ENCODE results near the gene ZNF610.

ZNF610 gene

DNA sequence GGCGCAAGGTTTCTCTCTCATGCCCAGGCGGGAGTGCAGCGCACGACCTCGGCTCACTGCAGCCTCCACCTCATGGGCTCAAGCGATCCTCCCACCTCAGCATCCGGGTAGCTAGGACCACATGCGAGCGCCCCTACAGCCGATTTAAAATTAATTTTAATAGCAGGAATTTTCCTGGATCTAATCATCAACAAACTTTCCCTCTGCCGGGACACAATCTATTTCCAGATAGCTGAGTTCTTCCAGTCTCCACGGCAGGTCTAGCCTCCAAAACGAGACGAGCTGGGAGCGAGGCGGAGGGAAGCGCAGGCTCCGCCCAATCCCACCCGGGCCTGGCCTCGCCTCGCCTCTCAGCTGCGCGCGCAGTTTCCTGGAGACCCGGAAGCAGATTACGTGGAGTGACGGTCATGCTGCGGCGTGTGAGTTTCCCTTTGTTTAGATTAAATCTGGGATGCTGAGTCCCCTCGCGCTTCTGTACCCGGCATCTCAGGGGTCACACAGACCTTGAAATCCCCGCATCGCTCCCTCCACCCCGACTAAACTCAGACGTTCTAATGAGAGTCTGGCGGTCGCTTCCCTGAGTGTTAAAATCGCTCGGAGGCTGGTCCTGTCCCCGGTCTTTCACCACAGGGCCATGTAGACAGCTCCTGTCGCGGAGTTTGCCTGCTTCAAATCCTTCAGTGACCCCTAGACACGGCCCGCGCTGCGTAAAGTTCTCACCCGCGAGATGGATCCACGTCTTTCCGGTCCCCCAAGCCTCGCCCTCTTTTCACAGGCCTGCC lies 33.7 kb downstream of the ZNF610 start, which contains the start of gene ZNF880:
ZNF880 (plus strand) TSS at position 365 of the 782 bp plus-strand sequence; CDS start at position 408, 43 bp downstream.
- Histone ChIP-seq H3K4me1 (ENCODE audit: low read length) (no peaks in the 10 kb centered on the region), H3K27me3 (ENCODE audit: low read depth, low read length) (no peaks in the 10 kb centered on the region), H3K4me3 (ENCODE audit: low read length) (no peak within 1 kb of the TSS), H2AFZ (ENCODE audit: low read depth, low read length) (no peak within 1 kb of the TSS), H3K9me3 (ENCODE audit: insufficient read depth, low read length) (peaks cover 15% of the 10 kb centered on the region; the same call in 1 of the 2 replicates), H3K79me2 (ENCODE audit: low read length) (no peaks in the 10 kb centered on the region), H4K20me1 (ENCODE audit: insufficient read depth, low read length) (no peaks in the 10 kb centered on the region), H3K4me2 (ENCODE audit: low read length) (no peak within 1 kb of the TSS), H3K36me3 (replicated peaks; ENCODE audit: low read depth, low read length) (no peaks in the 10 kb centered on the region), H3K9ac (ENCODE audit: low read length) (no peak within 1 kb of the TSS), H3K27ac (ENCODE audit: low read length) (no peak within 1 kb of the TSS)
- TF ChIP-seq, protein P1, sequence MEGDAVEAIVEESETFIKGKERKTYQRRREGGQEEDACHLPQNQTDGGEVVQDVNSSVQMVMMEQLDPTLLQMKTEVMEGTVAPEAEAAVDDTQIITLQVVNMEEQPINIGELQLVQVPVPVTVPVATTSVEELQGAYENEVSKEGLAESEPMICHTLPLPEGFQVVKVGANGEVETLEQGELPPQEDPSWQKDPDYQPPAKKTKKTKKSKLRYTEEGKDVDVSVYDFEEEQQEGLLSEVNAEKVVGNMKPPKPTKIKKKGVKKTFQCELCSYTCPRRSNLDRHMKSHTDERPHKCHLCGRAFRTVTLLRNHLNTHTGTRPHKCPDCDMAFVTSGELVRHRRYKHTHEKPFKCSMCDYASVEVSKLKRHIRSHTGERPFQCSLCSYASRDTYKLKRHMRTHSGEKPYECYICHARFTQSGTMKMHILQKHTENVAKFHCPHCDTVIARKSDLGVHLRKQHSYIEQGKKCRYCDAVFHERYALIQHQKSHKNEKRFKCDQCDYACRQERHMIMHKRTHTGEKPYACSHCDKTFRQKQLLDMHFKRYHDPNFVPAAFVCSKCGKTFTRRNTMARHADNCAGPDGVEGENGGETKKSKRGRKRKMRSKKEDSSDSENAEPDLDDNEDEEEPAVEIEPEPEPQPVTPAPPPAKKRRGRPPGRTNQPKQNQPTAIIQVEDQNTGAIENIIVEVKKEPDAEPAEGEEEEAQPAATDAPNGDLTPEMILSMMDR (IDR thresholded peaks at IDR 0.05; ENCODE audit: low read depth, low read length) = no peak
- no peak for TF ChIP-seq EZH2phosphoT487 (IDR thresholded peaks at IDR 0.05; ENCODE audit: low read depth)

DNA sequence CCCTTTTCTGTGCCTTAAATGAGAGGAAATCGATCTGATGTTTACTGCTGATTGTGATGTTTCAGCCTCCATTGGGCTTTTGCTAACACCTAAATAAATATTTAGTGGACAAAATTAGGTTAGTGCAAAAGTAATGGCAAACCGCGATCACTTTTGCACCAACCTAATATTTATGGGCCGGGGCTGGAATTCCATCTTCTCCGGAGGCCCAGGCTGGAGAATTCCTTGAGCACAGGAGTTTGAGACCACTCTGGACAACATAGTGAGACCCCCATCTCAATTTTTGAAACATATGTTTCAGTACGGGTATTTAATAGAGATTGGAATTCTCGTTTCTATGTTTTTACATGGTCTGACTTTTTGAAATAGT lies 34.3 kb downstream of the ZNF610 start:
- H4K20me1 ChIP-seq (ENCODE audit: insufficient read depth, low read length) = no peaks in the 10 kb centered on the region
- H3K27ac ChIP-seq (ENCODE audit: low read length) = no peak overlapping the region
- H3K9me3 ChIP-seq (ENCODE audit: insufficient read depth, low read length) = peaks cover 14% of the 10 kb centered on the region; the same call in 1 of the 2 replicates
- H3K79me2 ChIP-seq (ENCODE audit: low read length) = no peaks in the 10 kb centered on the region
- H3K4me1 ChIP-seq (ENCODE audit: low read length) = no peaks in the 10 kb centered on the region
- TF ChIP-seq, protein P1 (IDR thresholded peaks at IDR 0.05; ENCODE audit: low read depth, low read length) = no peak
- no peak for TF ChIP-seq EZH2phosphoT487 (IDR thresholded peaks at IDR 0.05; ENCODE audit: low read depth)
- H3K4me2 ChIP-seq (ENCODE audit: low read length) = no peak overlapping the region
- H3K27me3 ChIP-seq (ENCODE audit: low read depth, low read length) = no peaks in the 10 kb centered on the region
- no peaks in the 10 kb centered on the region for H3K36me3 ChIP-seq (replicated peaks; ENCODE audit: low read depth, low read length)
- no peak overlapping the region for H3K4me3 ChIP-seq (ENCODE audit: low read length)
- H3K9ac ChIP-seq (ENCODE audit: low read length) = no peak overlapping the region
- no peak overlapping the region for H2AFZ ChIP-seq (ENCODE audit: low read depth, low read length)

DNA sequence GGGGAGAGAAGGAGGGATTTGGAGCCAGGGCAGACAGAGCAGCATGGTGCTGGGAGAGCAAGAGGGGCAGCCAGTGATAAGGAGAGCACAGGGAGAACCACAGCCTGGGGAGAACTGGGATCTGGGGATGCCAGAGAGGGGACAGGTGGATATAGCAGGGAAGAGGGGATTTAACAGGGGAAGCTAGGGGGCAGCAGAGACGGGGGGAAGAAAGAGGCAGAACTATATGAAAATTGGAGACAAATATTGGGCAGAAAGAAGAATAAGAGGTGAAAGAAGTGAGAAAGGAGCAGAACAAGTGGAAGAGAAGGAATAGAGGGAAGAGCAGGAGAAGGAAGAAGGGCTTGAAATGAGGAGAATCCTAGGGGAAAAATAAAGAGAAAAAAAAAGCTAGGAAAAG lies 55.1 kb downstream of the ZNF610 start:
- peaks cover 6% of the 10 kb centered on the region; the same call in 1 of the 2 replicates for H3K9me3 ChIP-seq (ENCODE audit: insufficient read depth, low read length)
- H3K27me3 ChIP-seq (ENCODE audit: low read depth, low read length) = no peaks in the 10 kb centered on the region
- no peaks in the 10 kb centered on the region for H3K36me3 ChIP-seq (replicated peaks; ENCODE audit: low read depth, low read length)
- no peak for TF ChIP-seq EZH2phosphoT487 (IDR thresholded peaks at IDR 0.05; ENCODE audit: low read depth)
- TF ChIP-seq, protein P1 (IDR thresholded peaks at IDR 0.05; ENCODE audit: low read depth, low read length) = peak; percentile 16; the same call in 1 of the 2 replicates
- no peak overlapping the region for H2AFZ ChIP-seq (ENCODE audit: low read depth, low read length)
- no peak overlapping the region for H3K9ac ChIP-seq (ENCODE audit: low read length)
- no peak overlapping the region for H3K27ac ChIP-seq (ENCODE audit: low read length)
- no peak overlapping the region for H3K4me2 ChIP-seq (ENCODE audit: low read length)
- no peaks in the 10 kb centered on the region for H4K20me1 ChIP-seq (ENCODE audit: insufficient read depth, low read length)
- no peak overlapping the region for H3K4me3 ChIP-seq (ENCODE audit: low read length)
- no peaks in the 10 kb centered on the region for H3K4me1 ChIP-seq (ENCODE audit: low read length)
- H3K79me2 ChIP-seq (ENCODE audit: low read length) = no peaks in the 10 kb centered on the region

DNA sequence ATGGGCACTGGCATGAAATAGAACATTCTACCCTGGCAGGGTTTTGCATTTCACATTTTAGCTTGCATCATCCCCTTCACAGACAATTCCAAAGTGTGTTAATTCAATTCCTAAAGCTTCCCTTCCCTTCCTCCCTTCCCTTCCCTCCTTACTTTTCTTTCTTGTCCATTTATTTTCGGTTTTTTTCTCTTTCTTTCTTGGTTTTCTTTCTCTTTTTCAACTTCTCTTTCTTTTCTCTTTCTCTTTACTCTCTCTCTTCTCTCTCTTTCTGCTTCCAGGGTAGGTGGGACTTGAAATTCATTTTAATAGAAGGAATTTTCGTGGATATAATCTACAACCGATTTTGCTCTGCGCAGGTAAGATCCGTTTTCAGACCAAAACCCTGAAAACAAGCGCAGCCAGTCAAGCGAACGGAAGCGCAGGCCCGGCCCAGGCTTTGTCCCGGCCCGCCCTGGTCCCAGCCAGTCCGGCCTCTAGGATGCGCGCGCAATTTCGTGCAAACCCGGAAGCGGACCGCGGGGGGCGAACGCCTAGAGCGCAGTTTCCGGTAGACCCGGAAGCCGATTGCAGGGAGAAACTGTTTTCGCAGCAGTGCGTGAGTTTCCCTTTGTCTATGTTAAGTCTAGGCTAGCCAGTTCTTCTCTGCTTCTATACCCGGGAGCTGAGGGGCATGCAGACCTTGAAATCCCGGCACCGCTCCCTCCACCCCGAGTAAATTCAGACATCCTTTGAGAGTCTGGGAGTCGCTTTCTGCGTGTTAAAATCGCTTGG lies 61.5 kb downstream of the ZNF610 start, which contains the start of gene ZNF528:
ZNF528 (plus strand) TSS at position 540 of the 771 bp plus-strand sequence. CDS start 4,165 bp downstream, outside the sequence.
- H3K4me3 ChIP-seq (ENCODE audit: low read length) = no peak within 1 kb of the TSS
- H3K4me2 ChIP-seq (ENCODE audit: low read length) = no peak within 1 kb of the TSS
- no peaks in the 10 kb centered on the region for H3K79me2 ChIP-seq (ENCODE audit: low read length)
- no peak for TF ChIP-seq EZH2phosphoT487 (IDR thresholded peaks at IDR 0.05; ENCODE audit: low read depth)
- TF ChIP-seq, protein P1 (IDR thresholded peaks at IDR 0.05; ENCODE audit: low read depth, low read length) = no peak
- peaks cover 14% of the 10 kb centered on the region; the same call in 1 of the 2 replicates for H3K9me3 ChIP-seq (ENCODE audit: insufficient read depth, low read length)
- no peak within 1 kb of the TSS for H2AFZ ChIP-seq (ENCODE audit: low read depth, low read length)
- H4K20me1 ChIP-seq (ENCODE audit: insufficient read depth, low read length) = no peaks in the 10 kb centered on the region
- no peak within 1 kb of the TSS for H3K27ac ChIP-seq (ENCODE audit: low read length)
- H3K9ac ChIP-seq (ENCODE audit: low read length) = no peak within 1 kb of the TSS
- H3K36me3 ChIP-seq (replicated peaks; ENCODE audit: low read depth, low read length) = no peaks in the 10 kb centered on the region
- no peaks in the 10 kb centered on the region for H3K27me3 ChIP-seq (ENCODE audit: low read depth, low read length)
- no peaks in the 10 kb centered on the region for H3K4me1 ChIP-seq (ENCODE audit: low read length)
